ENCODE data around the gene TBCE. TPM values are rescaled to one million over a fixed set of nuclear protein-coding genes. Genes with fewer than 3 reads are reported as not detected.

TBCE gene
- polyA plus RNA-seq, 3 donors, result 15.4 to 19.4 (median 17.6) TPM

DNA sequence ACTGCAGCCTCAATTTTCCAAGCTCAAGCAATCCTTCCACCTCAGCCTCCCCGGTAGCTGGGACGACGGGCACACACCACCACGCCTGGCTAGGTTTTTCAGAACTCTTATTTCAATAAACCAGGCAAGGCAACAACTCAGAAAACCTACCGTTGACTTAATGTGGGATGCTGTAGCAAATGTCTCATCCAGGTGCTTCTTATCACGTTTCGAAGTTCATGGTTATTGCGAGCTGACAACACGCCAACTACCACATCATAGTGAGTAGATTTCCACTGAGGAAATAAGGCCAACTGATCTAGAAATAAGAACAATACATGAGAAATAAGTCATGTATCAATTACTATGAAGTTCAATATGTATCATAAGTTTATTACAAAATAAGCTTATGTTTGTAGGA, 127.3 kb downstream of the TBCE start:
- no peaks in the 10 kb centered on the region for H3K27me3 ChIP-seq (ENCODE audit: control insufficient read depth in 2 of 2, insufficient read depth in 2 of 2, low read length in 2 of 2)
- H2AFZ ChIP-seq (ENCODE audit: insufficient read depth, low read depth, low read length, poor library complexity, severe bottlenecking), result no peak overlapping the region
- WGBS (ENCODE audit: insufficient coverage), result 100% methylated on average over 2 of the region's 9 CpGs
- Mint-ChIP-seq H3K27me3 (ENCODE audit: low read depth in 3 of 3) (peaks cover 0 to 1% (median 0%) of the 10 kb centered on the region in 3 donors), H3K9me3 (no peaks in the 10 kb centered on the region), H3K4me1 (peaks cover 1% of the 10 kb centered on the region), H3K27ac (no peak overlapping the region), H3K36me3 (peaks cover 30 to 36% of the 10 kb centered on the region in 2 donors), H3K4me3 (no peak overlapping the region)
- H3K4me3 ChIP-seq (replicated peaks in 1 of 3; ENCODE audit: low read depth in 2 of 3, low read length in 3 of 3), result no peak overlapping the region
- H3K4me2 ChIP-seq (replicated peaks; ENCODE audit: extremely low read depth, low read length, poor library complexity, severe bottlenecking), result no peak overlapping the region
- peaks cover 29 to 56% of the 10 kb centered on the region in 2 donors for H3K36me3 ChIP-seq (replicated peaks in 1 of 2; ENCODE audit: control insufficient read depth in 1 of 2, insufficient read depth in 2 of 2, low read length in 2 of 2)
- no peak overlapping the region for H3K27ac ChIP-seq (ENCODE audit: low read depth in 1 of 2, low read length in 2 of 2)
- TF ChIP-seq, protein P1, sequence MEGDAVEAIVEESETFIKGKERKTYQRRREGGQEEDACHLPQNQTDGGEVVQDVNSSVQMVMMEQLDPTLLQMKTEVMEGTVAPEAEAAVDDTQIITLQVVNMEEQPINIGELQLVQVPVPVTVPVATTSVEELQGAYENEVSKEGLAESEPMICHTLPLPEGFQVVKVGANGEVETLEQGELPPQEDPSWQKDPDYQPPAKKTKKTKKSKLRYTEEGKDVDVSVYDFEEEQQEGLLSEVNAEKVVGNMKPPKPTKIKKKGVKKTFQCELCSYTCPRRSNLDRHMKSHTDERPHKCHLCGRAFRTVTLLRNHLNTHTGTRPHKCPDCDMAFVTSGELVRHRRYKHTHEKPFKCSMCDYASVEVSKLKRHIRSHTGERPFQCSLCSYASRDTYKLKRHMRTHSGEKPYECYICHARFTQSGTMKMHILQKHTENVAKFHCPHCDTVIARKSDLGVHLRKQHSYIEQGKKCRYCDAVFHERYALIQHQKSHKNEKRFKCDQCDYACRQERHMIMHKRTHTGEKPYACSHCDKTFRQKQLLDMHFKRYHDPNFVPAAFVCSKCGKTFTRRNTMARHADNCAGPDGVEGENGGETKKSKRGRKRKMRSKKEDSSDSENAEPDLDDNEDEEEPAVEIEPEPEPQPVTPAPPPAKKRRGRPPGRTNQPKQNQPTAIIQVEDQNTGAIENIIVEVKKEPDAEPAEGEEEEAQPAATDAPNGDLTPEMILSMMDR (IDR thresholded peaks at IDR 0.05), result no peak
- peaks cover 30% of the 10 kb centered on the region for H3K79me2 ChIP-seq (ENCODE audit: insufficient read depth, low read length)
- no peak for DNase-seq
- H3K9me3 ChIP-seq (replicated peaks in 1 of 2; ENCODE audit: control insufficient read depth in 1 of 2, insufficient read depth in 1 of 2, low read length in 2 of 2), result no peaks in the 10 kb centered on the region
- intact Hi-C loops (cut with micrococcal nuclease), result no loop called here
- H4K20me1 ChIP-seq (ENCODE audit: insufficient read depth, low read length), result peaks cover 17% of the 10 kb centered on the region
- H3K9ac ChIP-seq (ENCODE audit: insufficient read depth, low read length, poor library complexity, severe bottlenecking), result no peak overlapping the region
- H3K4me1 ChIP-seq (ENCODE audit: control insufficient read depth in 1 of 2, insufficient read depth in 2 of 2, low read length in 2 of 2), result no peaks in the 10 kb centered on the region

- no peak overlapping the region for H3K9ac ChIP-seq (ENCODE audit: insufficient read depth, low read length, poor library complexity, severe bottlenecking)
- Mint-ChIP-seq H3K4me3 (no peak overlapping the region), H3K4me1 (peaks cover 1% of the 10 kb centered on the region), H3K36me3 (peaks cover 30 to 33% of the 10 kb centered on the region in 2 donors), H3K27ac (no peak overlapping the region), H3K9me3 (no peaks in the 10 kb centered on the region), H3K27me3 (ENCODE audit: low read depth in 3 of 3) (no peaks in the 10 kb centered on the region)
- peaks cover 21% of the 10 kb centered on the region for H4K20me1 ChIP-seq (ENCODE audit: insufficient read depth, low read length)
- whole genome bisulfite sequencing (ENCODE audit: insufficient coverage), result no CpG with 5 or more reads among the region's 5 CpGs
- H2AFZ ChIP-seq (ENCODE audit: insufficient read depth, low read depth, low read length, poor library complexity, severe bottlenecking), result no peak overlapping the region
- peaks cover 35% of the 10 kb centered on the region for H3K79me2 ChIP-seq (ENCODE audit: insufficient read depth, low read length)
- H3K4me2 ChIP-seq (replicated peaks; ENCODE audit: extremely low read depth, low read length, poor library complexity, severe bottlenecking), result no peak overlapping the region
- TF ChIP-seq, protein P1 (IDR thresholded peaks at IDR 0.05), result no peak
- H3K9me3 ChIP-seq (replicated peaks in 1 of 2; ENCODE audit: control insufficient read depth in 1 of 2, insufficient read depth in 1 of 2, low read length in 2 of 2), result no peaks in the 10 kb centered on the region
- H3K4me1 ChIP-seq (ENCODE audit: control insufficient read depth in 1 of 2, insufficient read depth in 2 of 2, low read length in 2 of 2), result no peaks in the 10 kb centered on the region
- no peak overlapping the region for H3K27ac ChIP-seq (ENCODE audit: low read depth in 1 of 2, low read length in 2 of 2)
- no peak overlapping the region for H3K4me3 ChIP-seq (replicated peaks in 1 of 3; ENCODE audit: low read depth in 2 of 3, low read length in 3 of 3)
- DNase-seq, result no peak
- H3K27me3 ChIP-seq (ENCODE audit: control insufficient read depth in 2 of 2, insufficient read depth in 2 of 2, low read length in 2 of 2), result no peaks in the 10 kb centered on the region
- intact Hi-C loops (cut with micrococcal nuclease), result no loop called here
- H3K36me3 ChIP-seq (replicated peaks in 1 of 2; ENCODE audit: control insufficient read depth in 1 of 2, insufficient read depth in 2 of 2, low read length in 2 of 2), result peaks cover 29 to 51% of the 10 kb centered on the region in 2 donors
Observed at GRCh38 chr1:235495030-235495429, 127.8 kb downstream of the TBCE start.

Data from CD14-positive monocyte (primary cell).